Raji (cell line): ENCODE measurements around the gene IL17RD.

ENCODE experiments used
- POLR2A ChIP-seq: IDR thresholded peaks from 2 replicates; pipeline ENCODE4 v1.6.1; 2011; ENCODE audit warnings: low read depth, low read length, control low read depth; ENCODE audit not compliant: insufficient read depth

Gene IL17RD

GRCh38 chr3:57094575-57094974 is 70.6 kb downstream of the IL17RD start:
- no peak for TF ChIP-seq POLR2A

DNA sequence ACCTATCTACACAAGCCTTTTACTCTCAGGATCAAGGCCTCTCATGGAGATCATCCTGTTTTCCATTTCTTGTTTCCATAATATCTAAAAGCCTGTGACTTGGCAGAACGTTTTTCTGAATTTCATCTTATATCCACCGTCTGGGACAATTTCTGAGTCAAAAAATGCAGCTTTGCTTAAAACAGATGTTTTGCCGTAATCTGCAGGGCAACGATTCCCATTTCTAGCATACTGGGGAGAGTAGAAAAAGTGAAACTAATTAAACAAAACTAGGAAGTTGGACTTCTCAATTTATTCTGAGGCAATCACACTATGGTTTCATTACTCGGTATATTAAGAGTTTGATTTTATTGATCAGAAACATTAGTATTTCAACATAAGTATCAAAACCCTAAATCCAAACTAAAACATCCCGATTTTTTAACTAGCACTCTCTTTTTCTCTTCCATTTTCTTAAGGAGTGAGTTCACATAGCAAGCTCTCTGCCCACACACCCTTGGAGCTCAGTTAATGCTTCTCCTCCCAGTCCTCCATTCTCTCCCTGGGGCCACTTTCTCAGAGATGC is 71.1 kb downstream of the IL17RD start:
- no peak for TF ChIP-seq POLR2A

DNA sequence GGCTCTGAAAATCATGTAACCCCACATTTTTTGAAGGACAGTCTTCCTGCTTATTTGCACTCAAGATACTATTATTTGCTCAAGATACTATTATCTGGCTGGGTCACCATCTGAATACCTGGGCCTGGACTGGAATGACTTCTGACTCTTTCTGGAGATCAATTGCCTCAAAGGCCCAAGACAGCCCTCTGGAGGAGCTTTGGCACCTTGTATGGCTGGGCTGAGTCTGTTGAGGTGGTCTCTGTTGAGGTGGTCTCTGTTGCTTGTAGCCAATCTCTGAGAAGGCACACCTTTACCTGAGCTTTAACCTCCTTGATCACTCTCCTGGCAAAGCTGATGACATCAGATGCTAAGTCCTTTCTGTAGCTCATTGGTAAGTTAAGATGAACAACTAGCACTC is 71.7 kb downstream of the IL17RD start:
- no peak for TF ChIP-seq POLR2A

DNA sequence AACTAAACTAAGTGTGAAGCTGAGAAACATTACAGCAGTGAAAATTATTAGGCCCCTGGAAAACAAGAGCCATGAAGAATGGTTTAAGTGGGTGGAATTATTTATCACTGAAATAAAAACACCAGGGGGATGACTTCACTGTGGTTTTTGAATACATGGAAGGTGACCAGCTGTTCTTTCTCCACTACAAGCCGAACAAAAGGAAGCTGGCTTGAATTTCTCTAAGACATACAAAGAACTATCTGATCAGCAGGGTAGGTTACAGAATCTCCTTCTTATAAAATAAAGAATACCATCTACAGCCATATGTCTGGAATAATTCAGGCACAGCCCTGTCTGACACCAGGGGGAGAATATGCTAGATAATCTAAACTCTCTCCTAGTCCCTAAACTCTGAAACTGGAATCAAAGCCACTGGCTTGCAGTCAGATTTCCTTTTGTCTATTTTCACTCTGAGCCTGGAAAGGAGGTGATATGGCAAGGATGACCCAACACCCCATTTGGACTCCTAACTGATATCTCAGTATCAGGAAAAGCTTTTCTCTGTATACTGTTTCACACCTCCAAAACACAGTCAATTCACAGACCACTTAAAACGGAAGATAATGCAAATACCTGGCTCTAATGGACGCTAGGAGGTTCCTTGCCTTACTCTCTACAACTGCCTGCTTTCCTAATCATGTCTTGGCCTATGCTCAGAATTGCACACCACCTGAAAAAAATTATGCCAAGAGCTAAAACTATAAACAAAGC is 73.5 kb downstream of the IL17RD start:
- no peak for TF ChIP-seq POLR2A

DNA sequence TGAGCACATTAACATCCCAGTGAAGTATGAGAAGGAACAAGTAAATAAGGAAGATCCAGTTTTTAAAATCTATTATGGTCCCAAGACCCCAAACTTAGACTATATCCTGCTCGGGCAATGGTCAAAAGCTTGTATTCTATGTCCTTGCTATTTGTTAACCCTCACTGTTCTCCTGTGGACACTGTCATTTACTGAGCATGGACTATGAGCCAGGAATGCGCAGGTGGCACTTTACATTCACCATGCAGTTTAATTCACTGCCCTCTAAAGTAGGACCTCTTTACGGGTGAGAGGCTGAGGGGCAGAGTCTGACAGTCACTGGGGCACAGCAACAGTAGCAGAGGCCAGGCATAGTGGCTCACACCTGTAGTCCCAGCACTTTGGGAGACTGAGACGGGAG is 76.1 kb downstream of the IL17RD start:
- TF ChIP-seq POLR2A = no peak

DNA sequence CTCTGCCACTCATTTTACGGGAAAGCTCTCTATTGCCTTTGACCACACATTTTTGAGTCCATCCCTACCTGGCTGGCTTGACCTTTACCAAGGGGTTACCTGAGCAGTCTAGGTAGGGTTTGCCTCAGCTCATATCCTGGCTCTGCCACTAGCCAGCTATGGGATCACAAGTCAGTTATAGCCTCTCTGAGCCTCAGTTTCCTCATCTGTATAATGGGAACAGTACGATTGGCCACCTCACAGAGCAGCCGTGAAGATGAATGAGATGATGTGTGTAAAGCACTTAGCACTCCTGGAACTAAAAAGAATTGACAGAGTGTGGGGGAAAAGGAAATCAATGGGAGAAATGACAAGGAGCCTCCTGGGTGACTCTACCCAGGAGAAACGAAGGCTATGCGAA is 76.7 kb downstream of the IL17RD start:
- TF ChIP-seq POLR2A = no peak

- TF ChIP-seq POLR2A = no peak
Observed at GRCh38 chr3:57087361-57088092, 77.6 kb downstream of the IL17RD start.

- no peak for TF ChIP-seq POLR2A
Observed at GRCh38 chr3:57086201-57086600, 79.0 kb downstream of the IL17RD start.

GRCh38 chr3:57085211-57085610 is 79.9 kb downstream of the IL17RD start:
- TF ChIP-seq POLR2A = no peak

GRCh38 chr3:57082481-57082880 is 82.7 kb downstream of the IL17RD start:
- TF ChIP-seq POLR2A = no peak

GRCh38 chr3:57081173-57081572 is 84.0 kb downstream of the IL17RD start:
- TF ChIP-seq POLR2A = no peak

- no peak for TF ChIP-seq POLR2A
Observed at GRCh38 chr3:57080171-57080570, 85.0 kb downstream of the IL17RD start.

DNA sequence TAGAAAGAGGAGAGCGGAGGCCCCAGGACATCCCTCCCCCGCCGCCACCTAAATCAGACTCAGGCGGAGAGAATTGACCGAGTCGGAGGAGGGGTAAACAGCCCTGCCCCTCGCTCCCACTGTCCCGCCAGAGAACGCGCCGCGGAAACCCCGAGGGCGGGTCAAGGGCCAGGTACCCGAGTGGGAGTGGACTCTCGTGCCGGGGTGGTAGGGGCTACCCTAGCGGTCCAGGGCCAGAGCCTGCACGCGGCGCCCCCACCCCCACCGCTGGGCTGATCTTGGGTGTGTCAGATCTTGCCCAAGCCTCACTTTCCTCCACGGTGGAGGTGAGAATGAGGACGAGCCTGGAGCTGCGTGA is 85.7 kb downstream of the IL17RD start:
- TF ChIP-seq POLR2A = no peak

DNA sequence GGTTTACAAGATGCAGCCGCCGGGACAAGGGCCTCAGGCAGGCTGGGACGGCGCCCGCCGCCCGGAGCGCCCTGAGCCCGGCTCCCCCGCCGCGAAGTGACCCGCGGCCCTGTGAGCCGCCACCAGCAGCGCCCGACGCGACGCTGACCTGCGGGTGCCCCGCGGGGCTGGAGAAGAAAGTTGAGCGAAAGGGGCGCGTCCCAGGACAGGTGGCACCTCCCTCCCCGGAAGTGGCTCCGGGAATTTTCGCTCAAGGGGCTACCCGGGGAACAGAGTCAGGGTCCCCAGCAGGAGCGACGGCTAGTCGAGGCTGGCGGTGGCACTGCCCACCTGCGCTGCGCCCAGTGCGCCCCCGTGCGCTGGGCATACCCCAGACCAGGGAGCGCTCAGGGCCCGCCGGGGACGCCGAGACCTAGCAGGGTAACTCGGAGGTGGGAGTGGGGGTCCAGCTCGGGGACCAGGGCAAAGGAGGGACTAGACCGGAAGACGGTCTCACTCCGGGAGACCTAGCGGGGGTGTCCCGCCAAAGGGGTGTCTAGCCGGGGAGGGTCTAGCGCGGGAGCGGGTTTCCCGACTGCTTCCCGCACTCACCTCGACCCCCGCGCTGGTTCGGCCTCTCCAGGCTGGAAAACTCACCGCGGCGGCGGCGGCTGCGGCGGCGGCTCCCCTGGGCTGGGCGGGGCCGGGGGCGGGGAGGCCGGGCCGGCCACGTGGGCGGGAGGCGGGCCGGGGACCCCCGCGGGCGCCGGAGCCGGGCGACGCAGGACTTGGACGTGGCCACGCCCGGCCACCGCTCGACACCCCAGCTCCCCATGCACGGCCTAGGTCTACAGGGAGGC is 86.3 kb downstream of the IL17RD start:
- TF ChIP-seq POLR2A = no peak

- no peak for TF ChIP-seq POLR2A
Observed at GRCh38 chr3:57078344-57078634, 86.9 kb downstream of the IL17RD start.
